Endothelial cell of umbilical vein (primary cell): ENCODE results near the gene RBM15B. TPM values are rescaled to one million over a fixed set of nuclear protein-coding genes. Genes with fewer than 3 reads are reported as not detected.

ENCODE experiments used
- BruUV-seq: library from RNA; stranded (reverse); fragments of 400-500 nt; replicated peaks from 2 replicates; lab custom pipeline; 2021; lab: Mats Ljungman, UMichigan
- CTCF ChIA-PET: fragments of 300-600, 350-600 bp; sonication (Branson Sonifier 250); formaldehyde crosslinking; loops from one replicate; lab custom pipeline; 2021; ENCODE audit warnings: antibody characterized with exemption, inconsistent platforms; lab: Charles Lee
- POLR2A ChIA-PET: fragments of 300-600, 350-600 bp; sonication (Branson Sonifier 250); formaldehyde crosslinking; loops from one replicate; lab custom pipeline; 2021; ENCODE audit warnings: antibody characterized with exemption, inconsistent platforms; lab: Charles Lee
- DNase-seq: peaks from one replicate; pipeline ENCODE4 v3.0.0-alpha.2; 2011; ENCODE audit warnings: low read depth, low spot score
- FAIRE-seq: peaks from 2 replicates; lab custom pipeline; 2011; peaks lifted over from hg19 to GRCh38; lab: Jason Lieb, UNC
- H2AFZ ChIP-seq: 2 replicates; pipeline ENCODE4 v1.6.0; 2012; ENCODE audit warnings: low read depth, low read length, control low read depth, inconsistent platforms
- H3K27ac ChIP-seq: 2 replicates; pipeline ENCODE4 v1.5.1; 2011; ENCODE audit warnings: low read depth, mild to moderate bottlenecking, control low read depth, low read length, moderate library complexity; ENCODE audit not compliant: insufficient read depth
- H3K27me3 ChIP-seq, 2 experiments: 2 replicates each; pipeline versions ENCODE4 v1.6.0 to v1.6.1; 2011; ENCODE audit warnings: low read length in 2 of 2, mixed read lengths in 1 of 2; ENCODE audit not compliant: control insufficient read depth in 2 of 2, insufficient read depth in 2 of 2
- H3K36me3 ChIP-seq, 2 experiments: 2 replicates in 1 of 2; 3 replicates in 1 of 2; pipeline ENCODE4 v1.5.1; 2011; ENCODE audit warnings: low read length in 2 of 2, mild to moderate bottlenecking in 1 of 2, moderate library complexity in 1 of 2; ENCODE audit not compliant: control insufficient read depth in 2 of 2, insufficient read depth in 2 of 2; ENCODE audit errors: extremely low read depth in 1 of 2
- H3K4me1 ChIP-seq: 3 replicates; pipeline ENCODE4 v1.5.1; 2011; ENCODE audit warnings: mild to moderate bottlenecking, low read length; ENCODE audit not compliant: control insufficient read depth, insufficient read depth; ENCODE audit errors: extremely low read depth
- H3K4me2 ChIP-seq: 2 replicates; pipeline ENCODE4 v1.6.1; 2011; ENCODE audit warnings: low read length, control low read depth, mixed read lengths; ENCODE audit not compliant: insufficient read depth
- H3K4me3 ChIP-seq, 3 experiments: fragments of 200-600 bp in 1 of 3; sonication (generic), shearing (Covaris generic) in 1 of 3; replicated peaks in 1 of 3; 2 replicates each; pipeline ENCODE4 v1.5.1; 2011 to 2016; ENCODE audit warnings: control low read depth in 3 of 3, low read length in 3 of 3, mild to moderate bottlenecking in 2 of 3, inconsistent platforms in 1 of 3, low read depth in 1 of 3, moderate library complexity in 1 of 3; ENCODE audit not compliant: insufficient read depth in 1 of 3
- H3K79me2 ChIP-seq: 2 replicates; pipeline ENCODE4 v1.6.0; 2012; ENCODE audit warnings: low read length, inconsistent platforms; ENCODE audit not compliant: control insufficient read depth, insufficient read depth
- H3K9ac ChIP-seq: replicated peaks from 2 replicates; pipeline ENCODE3; 2011; ENCODE audit warnings: low read length, control low read depth; ENCODE audit not compliant: insufficient read depth; ENCODE audit errors: extremely low read depth
- H3K9me1 ChIP-seq: replicated peaks from 3 replicates; pipeline ENCODE4 v1.6.0; 2011; ENCODE audit warnings: mild to moderate bottlenecking, low read length; ENCODE audit not compliant: control insufficient read depth, insufficient read depth; ENCODE audit errors: extremely low read depth
- H3K9me3 ChIP-seq: replicated peaks from 2 replicates; pipeline ENCODE4 v1.5.1; 2012; ENCODE audit warnings: low read length, inconsistent platforms; ENCODE audit not compliant: control insufficient read depth, insufficient read depth
- H4K20me1 ChIP-seq: replicated peaks from 2 replicates; pipeline ENCODE3; 2011; ENCODE audit warnings: mild to moderate bottlenecking, low read length; ENCODE audit not compliant: control insufficient read depth, insufficient read depth; ENCODE audit errors: extremely low read depth
- EZH2 ChIP-seq: IDR thresholded peaks from 2 replicates; pipeline ENCODE4 v1.6.1; 2012; ENCODE audit warnings: borderline replicate concordance, low read depth, mild to moderate bottlenecking, moderate library complexity, low read length, inconsistent platforms; ENCODE audit not compliant: severe bottlenecking
- FOS ChIP-seq: IDR thresholded peaks from 2 replicates; pipeline ENCODE4 v1.6.1; 2011; ENCODE audit warnings: mild to moderate bottlenecking, low read length, moderate library complexity, borderline replicate concordance; ENCODE audit not compliant: insufficient read depth
- GATA2 ChIP-seq: IDR thresholded peaks from 2 replicates; pipeline ENCODE4 v1.7.0; 2011; ENCODE audit warnings: low read depth, mild to moderate bottlenecking, moderate library complexity, mixed read lengths, low read length; ENCODE audit not compliant: insufficient read length, insufficient read depth
- JUN ChIP-seq: IDR thresholded peaks from 2 replicates; pipeline ENCODE4 v1.6.1; 2011; ENCODE audit warnings: borderline replicate concordance, low read depth; ENCODE audit not compliant: insufficient read length, insufficient read depth
- MYC ChIP-seq: IDR thresholded peaks from one replicate; pipeline ENCODE4 v1.6.1; 2011; ENCODE audit warnings: mild to moderate bottlenecking, low read depth, low read length
- POLR2A ChIP-seq: IDR thresholded peaks from 2 replicates; pipeline ENCODE4 v1.6.1; 2012; ENCODE audit warnings: low read depth, mild to moderate bottlenecking, control low read depth, low read length
- POLR2AphosphoS5 ChIP-seq: IDR thresholded peaks from 2 replicates; pipeline ENCODE4 v1.6.1; 2012; ENCODE audit warnings: low read depth, mild to moderate bottlenecking, control low read depth, low read length, moderate library complexity; ENCODE audit not compliant: insufficient read depth
- dilution Hi-C: fragments of 300-500 bp; cut with MboI; formaldehyde crosslinking; loops from one replicate; pipeline ENCODE4 v1.15.0; 2019; ENCODE audit warnings: low sequenced_read_pairs; ENCODE audit not compliant: extremely low pct_ligation_motif_present
- intact Hi-C: fragments of 100-400 bp; cut with micrococcal nuclease; formaldehyde crosslinking; loops from one replicate; pipeline ENCODE4 v1.10.0; 2022
- polyA plus RNA-seq, 4 experiments: library from polyadenylated mRNA; depleted of rRNA in 3 of 4; stranded (reverse) in 3 of 4; unstranded in 1 of 4; fragments of >200 nt; gene quantifications; 2 replicates each; pipeline versions ENCODE4 v1.2.1 to v1.2.3, GENCODE V29; 2011 to 2012; ENCODE audit warnings: missing spikeins in 1 of 4
- total RNA-seq: library from RNA; stranded (reverse); gene quantifications from 2 replicates; pipeline ENCODE4 v1.2.3, GENCODE V29; 2021
- TF ChIP-seq, protein P1 (sequence below): IDR thresholded peaks from 2 replicates; pipeline ENCODE4 v1.6.1; 2011; ENCODE audit not compliant: insufficient read depth, insufficient read length
- TF ChIP-seq, protein P2 (sequence below), 2 donors: IDR thresholded peaks; 1 replicate in 1 of 2; 2 replicates in 1 of 2; pipeline ENCODE4 v1.5.1; 2011; ENCODE audit warnings: low read length in 2 of 2, mild to moderate bottlenecking in 2 of 2, moderate library complexity in 2 of 2, control low read depth in 1 of 2, inconsistent platforms in 1 of 2, low read depth in 1 of 2; ENCODE audit not compliant: insufficient read depth in 1 of 2; ENCODE audit errors: extremely low read depth in 1 of 2

RBM15B gene
- total and polyA plus RNA-seq, 2 donors (not counting 3 experiments of a cell fraction or from before 2014, with no cell fraction given): 19.9 to 39.1 TPM

DNA sequence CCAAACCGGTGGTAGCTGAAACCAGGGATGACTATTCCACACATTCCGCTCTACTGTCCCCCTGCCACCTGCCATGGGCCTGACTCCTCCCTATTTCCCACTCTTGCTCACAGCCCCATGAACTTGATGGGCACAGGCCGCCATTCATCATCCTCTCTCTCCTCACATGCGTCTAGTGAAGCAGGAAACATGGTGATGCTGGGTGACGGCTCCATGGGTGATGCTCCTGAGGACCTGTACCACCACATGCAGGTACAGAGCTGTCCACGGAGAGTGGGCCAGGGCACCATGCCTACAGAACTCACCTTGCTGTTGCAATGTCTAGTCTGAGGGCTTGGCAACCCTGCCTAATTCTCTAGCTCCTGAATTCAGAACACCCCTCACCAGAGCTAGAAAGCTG is 29.3 kb upstream of the RBM15B start:
- H2AFZ ChIP-seq: no peak overlapping the region
- FAIRE-seq (no peak), DNase-seq (no peak)
- H3K4me2 ChIP-seq: no peak overlapping the region
- intact Hi-C loops (no loop called here), dilution Hi-C loops (no loop called here)
- no TSS peak for BruUV-seq
- H3K4me3 ChIP-seq: no peak overlapping the region
- H3K27me3 ChIP-seq: no peaks in the 10 kb centered on the region
- H3K27ac ChIP-seq: no peak overlapping the region
- no peaks in the 10 kb centered on the region for H3K9me3 ChIP-seq
- ChIA-PET POLR2A (no interaction called here), CTCF (interaction anchor here (1.5 to 2.3 kb wide), 2 partner anchors 9 to 261 kb away, joined by 3 to 11 read pairs; no protein-coding TSS in a partner anchor)
- no peaks in the 10 kb centered on the region for H3K4me1 ChIP-seq
- no peaks in the 10 kb centered on the region for H3K9me1 ChIP-seq
- H3K79me2 ChIP-seq: no peaks in the 10 kb centered on the region
- no peak for TF ChIP-seq GATA2
- TF ChIP-seq POLR2AphosphoS5: no peak
- TF ChIP-seq, protein P1, sequence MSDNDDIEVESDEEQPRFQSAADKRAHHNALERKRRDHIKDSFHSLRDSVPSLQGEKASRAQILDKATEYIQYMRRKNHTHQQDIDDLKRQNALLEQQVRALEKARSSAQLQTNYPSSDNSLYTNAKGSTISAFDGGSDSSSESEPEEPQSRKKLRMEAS: no peak
- TF ChIP-seq, protein P2, sequence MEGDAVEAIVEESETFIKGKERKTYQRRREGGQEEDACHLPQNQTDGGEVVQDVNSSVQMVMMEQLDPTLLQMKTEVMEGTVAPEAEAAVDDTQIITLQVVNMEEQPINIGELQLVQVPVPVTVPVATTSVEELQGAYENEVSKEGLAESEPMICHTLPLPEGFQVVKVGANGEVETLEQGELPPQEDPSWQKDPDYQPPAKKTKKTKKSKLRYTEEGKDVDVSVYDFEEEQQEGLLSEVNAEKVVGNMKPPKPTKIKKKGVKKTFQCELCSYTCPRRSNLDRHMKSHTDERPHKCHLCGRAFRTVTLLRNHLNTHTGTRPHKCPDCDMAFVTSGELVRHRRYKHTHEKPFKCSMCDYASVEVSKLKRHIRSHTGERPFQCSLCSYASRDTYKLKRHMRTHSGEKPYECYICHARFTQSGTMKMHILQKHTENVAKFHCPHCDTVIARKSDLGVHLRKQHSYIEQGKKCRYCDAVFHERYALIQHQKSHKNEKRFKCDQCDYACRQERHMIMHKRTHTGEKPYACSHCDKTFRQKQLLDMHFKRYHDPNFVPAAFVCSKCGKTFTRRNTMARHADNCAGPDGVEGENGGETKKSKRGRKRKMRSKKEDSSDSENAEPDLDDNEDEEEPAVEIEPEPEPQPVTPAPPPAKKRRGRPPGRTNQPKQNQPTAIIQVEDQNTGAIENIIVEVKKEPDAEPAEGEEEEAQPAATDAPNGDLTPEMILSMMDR (IDR thresholded peaks at IDR 0.05; ENCODE audit: extremely low read depth in 1 of 2, insufficient read depth in 1 of 2, low read depth in 1 of 2, low read length in 2 of 2): no peak
- no peak for TF ChIP-seq JUN
- no peak for TF ChIP-seq POLR2A
- TF ChIP-seq MYC: no peak
- TF ChIP-seq FOS: no peak
- no peak for TF ChIP-seq EZH2
- no peaks in the 10 kb centered on the region for H4K20me1 ChIP-seq
- no peak overlapping the region for H3K9ac ChIP-seq
- no peaks in the 10 kb centered on the region for H3K36me3 ChIP-seq
